ENCODE data around the gene OAS3.

OAS3 gene

GRCh38 chr12:112930350-112930749 lies 7.9 kb upstream of the OAS3 start:
- no peak for TF ChIP-seq CTCF (IDR thresholded peaks at IDR 0.05; ENCODE audit: low read depth, low read length, poor library complexity, severe bottlenecking)
- no peak for TF ChIP-seq EZH2phosphoT487 (IDR thresholded peaks at IDR 0.05; ENCODE audit: borderline replicate concordance, low read length)
- no peaks in the 10 kb centered on the region for H4K20me1 ChIP-seq (ENCODE audit: control insufficient read depth, insufficient read depth, low read depth, low read length)
- H3K79me2 ChIP-seq (ENCODE audit: control insufficient read depth, low read length), result no peaks in the 10 kb centered on the region
- peaks cover 22% of the 10 kb centered on the region for H3K4me1 ChIP-seq (ENCODE audit: control insufficient read depth, low read length)
- H3K27me3 ChIP-seq (ENCODE audit: control insufficient read depth, low read length), result no peaks in the 10 kb centered on the region
- peaks cover 13% of the 10 kb centered on the region for H3K9me3 ChIP-seq (ENCODE audit: control insufficient read depth, insufficient read depth, low read length)
- no peaks in the 10 kb centered on the region for H3K9me2 ChIP-seq (replicated peaks; ENCODE audit: control insufficient read depth, low read length)
- H3K36me3 ChIP-seq (ENCODE audit: control insufficient read depth, low read length), result no peaks in the 10 kb centered on the region
- H3K4me2 ChIP-seq (ENCODE audit: low read length), result no peak overlapping the region
- H3K4me3 ChIP-seq (ENCODE audit: low read length), result no peak overlapping the region
- H3F3A ChIP-seq (ENCODE audit: control insufficient read depth, insufficient read depth), result 0 out of 2 replicates have a peak, but pooled peaks cover 3% of the 10 kb centered on the region
- no peak overlapping the region for H3K27ac ChIP-seq (ENCODE audit: low read depth, low read length)

- H3K27ac ChIP-seq (ENCODE audit: low read depth, low read length), result no peak overlapping the region
- no peaks in the 10 kb centered on the region for H4K20me1 ChIP-seq (ENCODE audit: control insufficient read depth, insufficient read depth, low read depth, low read length)
- peaks cover under 1% of the 10 kb centered on the region for H3K4me1 ChIP-seq (ENCODE audit: control insufficient read depth, low read length)
- TF ChIP-seq EZH2phosphoT487 (IDR thresholded peaks at IDR 0.05; ENCODE audit: borderline replicate concordance, low read length) (no peak), CTCF (IDR thresholded peaks at IDR 0.05; ENCODE audit: low read depth, low read length, poor library complexity, severe bottlenecking) (no peak)
- H3K9me3 ChIP-seq (ENCODE audit: control insufficient read depth, insufficient read depth, low read length), result peaks cover 10% of the 10 kb centered on the region
- H3K36me3 ChIP-seq (ENCODE audit: control insufficient read depth, low read length), result no peaks in the 10 kb centered on the region
- H3K9me2 ChIP-seq (replicated peaks; ENCODE audit: control insufficient read depth, low read length), result no peaks in the 10 kb centered on the region
- H3F3A ChIP-seq (ENCODE audit: control insufficient read depth, insufficient read depth), result peaks cover 13% of the 10 kb centered on the region
- H3K79me2 ChIP-seq (ENCODE audit: control insufficient read depth, low read length), result no peaks in the 10 kb centered on the region
- no peaks in the 10 kb centered on the region for H3K27me3 ChIP-seq (ENCODE audit: control insufficient read depth, low read length)
- H3K4me2 ChIP-seq (ENCODE audit: low read length), result no peak overlapping the region
- no peak overlapping the region for H3K4me3 ChIP-seq (ENCODE audit: low read length)
These were observed 5.7 kb upstream of the OAS3 start for GRCh38 chr12:112932485-112933128.

GRCh38 chr12:112933129-112933505 lies 5.2 kb upstream of the OAS3 start:
- no peak overlapping the region for H3K27ac ChIP-seq (ENCODE audit: low read depth, low read length)
- H3K9me2 ChIP-seq (replicated peaks; ENCODE audit: control insufficient read depth, low read length), result no peaks in the 10 kb centered on the region
- peaks cover 4% of the 10 kb centered on the region for H3K4me1 ChIP-seq (ENCODE audit: control insufficient read depth, low read length)
- H3K27me3 ChIP-seq (ENCODE audit: control insufficient read depth, low read length), result no peaks in the 10 kb centered on the region
- H3F3A ChIP-seq (ENCODE audit: control insufficient read depth, insufficient read depth), result peaks cover 18% of the 10 kb centered on the region
- no peaks in the 10 kb centered on the region for H3K36me3 ChIP-seq (ENCODE audit: control insufficient read depth, low read length)
- no peak for TF ChIP-seq CTCF (IDR thresholded peaks at IDR 0.05; ENCODE audit: low read depth, low read length, poor library complexity, severe bottlenecking)
- no peak for TF ChIP-seq EZH2phosphoT487 (IDR thresholded peaks at IDR 0.05; ENCODE audit: borderline replicate concordance, low read length)
- H4K20me1 ChIP-seq (ENCODE audit: control insufficient read depth, insufficient read depth, low read depth, low read length), result no peaks in the 10 kb centered on the region
- H3K79me2 ChIP-seq (ENCODE audit: control insufficient read depth, low read length), result no peaks in the 10 kb centered on the region
- peaks cover 6% of the 10 kb centered on the region for H3K9me3 ChIP-seq (ENCODE audit: control insufficient read depth, insufficient read depth, low read length)
- no peak overlapping the region for H3K4me3 ChIP-seq (ENCODE audit: low read length)
- no peak overlapping the region for H3K4me2 ChIP-seq (ENCODE audit: low read length)

All from DOHH2 (cell line).